Small intestine (tissue), 7 donors: ENCODE results near the gene STYX. TPM values are rescaled to one million over a fixed set of nuclear protein-coding genes. Genes with fewer than 3 reads are reported as not detected.
"Not testable (repeated sequence)": the region's sequence is repeated elsewhere in the genome, so short reads cannot be mapped to it uniquely, and the experiment has no call there.

ENCODE experiments used
- DNase-seq, 2 donors: peaks; one replicate each; pipeline versions ENCODE4 v3.0.0 to v3.0.0-alpha.2; 2013
- FAIRE-seq: peaks from 2 replicates; lab custom pipeline; 2012; peaks lifted over from hg19 to GRCh38; lab: Jason Lieb, UNC
- H3K27ac ChIP-seq, 3 donors: one replicate each; pipeline ENCODE4 v1.5.1; 2013; ENCODE audit warnings: low read length in 2 of 3, mild to moderate bottlenecking in 2 of 3, control low read depth in 1 of 3, inconsistent platforms in 1 of 3, low read depth in 1 of 3, moderate library complexity in 1 of 3
- H3K27me3 ChIP-seq, 3 donors: one replicate each; pipeline ENCODE4 v1.6.1; 2013; ENCODE audit warnings: low read length in 3 of 3, inconsistent platforms in 1 of 3; ENCODE audit not compliant: control insufficient read depth in 3 of 3, insufficient read depth in 3 of 3
- H3K36me3 ChIP-seq, 3 donors: one replicate each; pipeline ENCODE4 v1.6.1; 2013; ENCODE audit warnings: low read length in 3 of 3, inconsistent platforms in 1 of 3, low read depth in 1 of 3, mild to moderate bottlenecking in 1 of 3, moderate library complexity in 1 of 3; ENCODE audit not compliant: control insufficient read depth in 3 of 3, insufficient read depth in 2 of 3
- H3K4me1 ChIP-seq, 3 donors: one replicate each; pipeline ENCODE4 v1.6.1; 2013; ENCODE audit warnings: low read length in 2 of 3, inconsistent platforms in 1 of 3, low read depth in 1 of 3, mild to moderate bottlenecking in 1 of 3, moderate library complexity in 1 of 3; ENCODE audit not compliant: control insufficient read depth in 3 of 3, insufficient read depth in 2 of 3
- H3K4me3 ChIP-seq, 3 donors: one replicate each; pipeline ENCODE4 v1.5.1; 2013; ENCODE audit warnings: low read length in 3 of 3, control low read depth in 1 of 3, inconsistent platforms in 1 of 3, low read depth in 1 of 3, mild to moderate bottlenecking in 1 of 3, moderate library complexity in 1 of 3
- H3K9me3 ChIP-seq, 2 donors: one replicate each; pipeline ENCODE4 v1.6.1; 2013; ENCODE audit warnings: low read depth in 1 of 2, low read length in 1 of 2; ENCODE audit not compliant: control insufficient read depth in 2 of 2, insufficient read depth in 1 of 2
- WGBS, 3 donors: extraction: QIAGEN DNeasy Blood & Tissue Kit; methylation state at CpG; one replicate each; pipeline ENCODE4 v1.1.7; 2013; 5-methylcytosine and 5-hydroxymethylcytosine counted together
- polyA plus RNA-seq, 4 donors: library from polyadenylated mRNA; stranded (reverse) in 3 of 4; unstranded in 1 of 4; fragments of 200-250 nt in 3 of 4; fragments of 120-200 nt in 1 of 4; gene quantifications; one replicate each; pipeline versions ENCODE4 v1.2.1 to v1.2.3, GENCODE V29; 2013
- donor health status: healthy with polysubstance abuse.
- donor health status: control.
- donor health status: control.
- donor health status: Bipolar disorder and iron deficiency.
- donor health status: healthy.

Gene STYX
- polyA plus RNA-seq, 4 donors = 4.9 to 11.0 (median 6.1) TPM

GRCh38 chr14:52706724-52707706 lies 23.0 kb upstream of the STYX start, which contains the start of gene PSMC6:
TSS of gene PSMC6 (plus strand) at chr14:52707200. CDS start at chr14:52707220, 20 bp downstream.
- peaks cover 0 to 12% (median 3%) of the 10 kb centered on the region in 3 donors for H3K4me1 ChIP-seq
- peak; percentile 96 to 97 for DNase-seq
- peak within 1 kb of the TSS; percentile 90 to 97 (median 92) for H3K27ac ChIP-seq
- H3K36me3 ChIP-seq = peaks cover 0 to 5% (median 4%) of the 10 kb centered on the region in 3 donors
- H3K27me3 ChIP-seq = no peaks in the 10 kb centered on the region
- no peaks in the 10 kb centered on the region for H3K9me3 ChIP-seq
- no peak for FAIRE-seq
- peak within 1 kb of the TSS; percentile 74 to 82 (median 76) for H3K4me3 ChIP-seq
- WGBS, 3 donors = 0 to 1% (median 0%) methylated on average over 43 of the region's 43 CpGs

GRCh38 chr14:52711666-52712065 lies 18.3 kb upstream of the STYX start:
- H3K4me1 ChIP-seq = peaks cover 0 to 8% (median 0%) of the 10 kb centered on the region in 3 donors
- no peak overlapping the region for H3K27ac ChIP-seq
- peaks cover 0 to 2% of the 10 kb centered on the region in 2 donors for H3K9me3 ChIP-seq
- no peaks in the 10 kb centered on the region for H3K27me3 ChIP-seq
- DNase-seq = no peak
- 47 to 78% (median 65%) methylated on average over 1 of the region's 1 CpG for WGBS, 3 donors
- no peak overlapping the region for H3K4me3 ChIP-seq
- FAIRE-seq = no peak
- peaks cover 5 to 29% (median 17%) of the 10 kb centered on the region in 3 donors for H3K36me3 ChIP-seq

- no peaks in the 10 kb centered on the region for H3K4me1 ChIP-seq
- DNase-seq (no peak), FAIRE-seq (no peak)
- H3K27me3 ChIP-seq = no peaks in the 10 kb centered on the region
- H3K27ac ChIP-seq = no peak overlapping the region
- H3K36me3 ChIP-seq = peaks cover 8 to 43% (median 17%) of the 10 kb centered on the region in 3 donors
- no peak overlapping the region for H3K4me3 ChIP-seq
- H3K9me3 ChIP-seq = peaks cover 0 to 2% of the 10 kb centered on the region in 2 donors
- WGBS, 3 donors = 97 to 100% (median 100%) methylated on average over 3 to 6 of the region's 6 CpGs
Observed at GRCh38 chr14:52716155-52716554, 13.8 kb upstream of the STYX start.

GRCh38 chr14:52723514-52724359 lies 6.2 kb upstream of the STYX start:
- 93 to 98% (median 95%) methylated on average over 4 of the region's 4 CpGs for WGBS, 3 donors

GRCh38 chr14:52724360-52724644 lies 5.7 kb upstream of the STYX start:
- H3K4me1 ChIP-seq = no peaks in the 10 kb centered on the region
- H3K27me3 ChIP-seq = no peaks in the 10 kb centered on the region
- H3K27ac ChIP-seq = no peak overlapping the region
- FAIRE-seq (no peak), DNase-seq (no peak)
- no peak overlapping the region for H3K4me3 ChIP-seq
- peaks cover 13 to 29% (median 13%) of the 10 kb centered on the region in 3 donors for H3K36me3 ChIP-seq
- no peaks in the 10 kb centered on the region for H3K9me3 ChIP-seq

More at GRCh38 chr14:52723514-52724359, 6.2 kb upstream of the STYX start:
- no peaks in the 10 kb centered on the region for H3K4me1 ChIP-seq
- DNase-seq (no peak), FAIRE-seq (no peak)
- no peak overlapping the region for H3K4me3 ChIP-seq
- peaks cover 13 to 26% (median 14%) of the 10 kb centered on the region in 3 donors for H3K36me3 ChIP-seq
- H3K27me3 ChIP-seq = no peaks in the 10 kb centered on the region
- H3K9me3 ChIP-seq = no peaks in the 10 kb centered on the region
- H3K27ac ChIP-seq = no peak overlapping the region

GRCh38 chr14:52727509-52727908 lies 2.5 kb upstream of the STYX start:
- peak; percentile 65 for FAIRE-seq

GRCh38 chr14:52729035-52729434 lies 931 bp upstream of the STYX start:
- H3K4me3 ChIP-seq, H3K9me3 ChIP-seq, FAIRE-seq, H3K4me1 ChIP-seq, H3K27me3 ChIP-seq, DNase-seq: not testable (repeated sequence)
- 91 to 95% (median 93%) methylated on average over 15 of the region's 15 CpGs for WGBS, 3 donors
- peak overlapping the region in 1 of 3 donors; percentile 60 for H3K27ac ChIP-seq
- H3K36me3 ChIP-seq = peaks cover 5 to 28% (median 6%) of the 10 kb centered on the region in 3 donors

More at GRCh38 chr14:52727509-52727908, 2.5 kb upstream of the STYX start:
- not testable (repeated sequence) for H3K27me3 ChIP-seq, H3K4me3 ChIP-seq, DNase-seq, H3K9me3 ChIP-seq, H3K27ac ChIP-seq, H3K4me1 ChIP-seq
- WGBS, 3 donors = 96 to 100% (median 99%) methylated on average over 2 of the region's 2 CpGs
- peaks cover 9 to 22% (median 11%) of the 10 kb centered on the region in 3 donors for H3K36me3 ChIP-seq

- 0 to 1% (median 1%) methylated on average over 8 of the region's 8 CpGs for WGBS, 3 donors
- no peak for FAIRE-seq
Observed at GRCh38 chr14:52729585-52729924, 411 bp upstream of the STYX start.

More at GRCh38 chr14:52729585-52729924, 411 bp upstream of the STYX start:
- H3K36me3 ChIP-seq = peaks cover 2 to 28% (median 6%) of the 10 kb centered on the region in 3 donors
- H3K27me3 ChIP-seq = no peaks in the 10 kb centered on the region
- no peaks in the 10 kb centered on the region for H3K9me3 ChIP-seq
- H3K4me1 ChIP-seq = no peaks in the 10 kb centered on the region
- peak overlapping the region in 2 of 3 donors; percentile 60 to 62 for H3K27ac ChIP-seq
- DNase-seq = no peak
- H3K4me3 ChIP-seq = peak overlapping the region in 1 of 3 donors; percentile 43
